Body of pancreas (tissue), 4 donors: ENCODE measurements around the gene GJA4. TPM values are rescaled to one million over a fixed set of nuclear protein-coding genes. Genes with fewer than 3 reads are reported as not detected.

Experiments used
- ATAC-seq: fragments of 150-250 bp; one replicate; pipeline ENCODE4 v1.9.1; 2016
- DNase-seq, 4 donors: peaks; one replicate each; pipeline ENCODE4 v3.0.0-alpha.2; 2019
- H3K27ac ChIP-seq, 4 donors: fragments of 200-600 bp; sonication (generic); 1 replicate in 3 of 4; 2 replicates in 1 of 4; pipeline versions ENCODE4 v1.5.1 to v1.6.1; 2016 to 2019; ENCODE audit warnings: mild to moderate bottlenecking in 1 of 4, mixed read lengths in 1 of 4, moderate library complexity in 1 of 4
- H3K27me3 ChIP-seq, 2 donors: fragments of 200-600 bp; sonication (generic); one replicate each; pipeline ENCODE4 v1.6.0; 2016; ENCODE audit warnings: mild to moderate bottlenecking in 1 of 2
- H3K36me3 ChIP-seq, 2 donors: fragments of 200-600 bp; sonication (generic); replicated peaks in 1 of 2; 2 replicates each; pipeline ENCODE4 v1.5.1; 2016; ENCODE audit warnings: low read depth in 2 of 2; ENCODE audit not compliant: insufficient read depth in 1 of 2
- H3K4me1 ChIP-seq: fragments of 200-600 bp; sonication (generic); one replicate; pipeline ENCODE4 v1.6.0; 2016
- H3K4me3 ChIP-seq, 2 donors: fragments of 200-600 bp; sonication (generic); 1 replicate in 1 of 2; 2 replicates in 1 of 2; pipeline ENCODE4 v1.5.1; 2016 to 2019
- H3K9me3 ChIP-seq, 3 donors: fragments of 200-600 bp; sonication (generic); 1 replicate in 2 of 3; 2 replicates in 1 of 3; pipeline ENCODE4 v1.5.1; 2016
- CTCF ChIP-seq, 7 experiments: fragments of 450-650 bp in 4 of 7; fragments of 200-600 bp in 3 of 7; sonication (generic) in 3 of 7; IDR thresholded peaks; one replicate each; pipeline ENCODE4 v1.5.1; 2016 to 2019; ENCODE audit warnings: antibody characterized with exemption in 7 of 7
- POLR2A ChIP-seq, 3 donors: fragments of 450-650 bp; IDR thresholded peaks; one replicate each; pipeline ENCODE4 v1.6.1; 2016; ENCODE audit warnings: antibody characterized with exemption in 3 of 3, mild to moderate bottlenecking in 2 of 3
- WGBS, 2 donors: methylation state at CpG; one replicate each; pipeline ENCODE4 v1.1.5; 2017; 5-methylcytosine and 5-hydroxymethylcytosine counted together
- intact Hi-C: fragments of 100-400 bp; cut with DNase I; formaldehyde crosslinking; loops from one replicate; pipeline ENCODE4 v1.15.1; 2023
- total RNA-seq, 2 donors: library from RNA; depleted of rRNA; stranded (reverse); fragments of >200 nt; gene quantifications; one replicate each; pipeline ENCODE4 v1.1.0, GENCODE V29; 2016

GJA4 gene
- total RNA-seq, 2 donors from 2014 or later = 4.7 to 20.8 TPM

- no peaks in the 10 kb centered on the region for H3K9me3 ChIP-seq
- no peaks in the 10 kb centered on the region for H3K4me1 ChIP-seq
- H3K27me3 ChIP-seq = no peaks in the 10 kb centered on the region
- H3K36me3 ChIP-seq = no peaks in the 10 kb centered on the region
- H3K27ac ChIP-seq = no peak overlapping the region
- intact Hi-C loops = no loop called here
- TF ChIP-seq POLR2A (IDR thresholded peaks at IDR 0.05) (no peak), CTCF (IDR thresholded peaks at IDR 0.05) (no peak)
- H3K4me3 ChIP-seq = no peak overlapping the region
- WGBS, 2 donors = 73 to 74% methylated on average over 8 of the region's 8 CpGs
- DNase-seq = no peak
- ATAC-seq = no peak
Measured at GRCh38 chr1:34774957-34775356, 17.8 kb upstream of the GJA4 start.

DNA sequence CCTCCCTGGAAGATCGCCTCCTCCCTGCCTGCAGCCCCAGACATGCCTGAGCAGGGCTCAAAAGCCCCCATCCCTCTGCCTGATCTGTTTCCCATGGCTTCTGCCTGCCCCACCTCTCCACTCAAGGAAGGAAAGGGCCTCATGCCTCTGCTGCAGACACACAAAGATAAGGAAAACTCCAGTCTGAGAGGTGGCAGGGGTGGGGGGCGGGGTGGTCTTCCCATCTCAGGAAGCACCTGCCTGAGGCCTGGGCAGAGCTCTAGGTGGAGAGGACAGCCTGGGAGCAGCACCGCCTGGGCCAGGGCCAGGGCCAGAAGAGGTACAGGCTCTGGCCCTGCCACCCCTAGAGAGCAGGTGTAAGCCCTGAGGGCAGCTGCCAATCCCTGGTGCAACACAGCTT, 15.9 kb upstream of the GJA4 start:
- Histone ChIP-seq H3K27me3 (no peaks in the 10 kb centered on the region), H3K36me3 (no peaks in the 10 kb centered on the region)
- ATAC-seq = no peak

GRCh38 chr1:34777519-34778321, 15.1 kb upstream of the GJA4 start:
- no peak overlapping the region for H3K27ac ChIP-seq
- no peak overlapping the region for H3K4me3 ChIP-seq
- DNase-seq = no peak
- H3K36me3 ChIP-seq = no peaks in the 10 kb centered on the region
- ATAC-seq = no peak
- no peaks in the 10 kb centered on the region for H3K9me3 ChIP-seq
- H3K27me3 ChIP-seq = no peaks in the 10 kb centered on the region
- peaks cover 19% of the 10 kb centered on the region for H3K4me1 ChIP-seq
- WGBS, 2 donors = 49 to 55% methylated on average over 10 of the region's 10 CpGs
- TF ChIP-seq CTCF (IDR thresholded peaks at IDR 0.05) (no peak), POLR2A (IDR thresholded peaks at IDR 0.05) (no peak)
- intact Hi-C loops = no loop called here

More for the DNA sequence above, 15.9 kb upstream of the GJA4 start:
- Histone ChIP-seq H3K27ac (no peak overlapping the region), H3K4me1 (peaks cover 12% of the 10 kb centered on the region), H3K9me3 (no peaks in the 10 kb centered on the region), H3K4me3 (no peak overlapping the region)
- intact Hi-C loops = no loop called here
- no peak for DNase-seq
- TF ChIP-seq CTCF (IDR thresholded peaks at IDR 0.05) (no peak), POLR2A (IDR thresholded peaks at IDR 0.05) (no peak)
- 64 to 73% methylated on average over 1 to 3 of the region's 3 CpGs for WGBS, 2 donors

DNA sequence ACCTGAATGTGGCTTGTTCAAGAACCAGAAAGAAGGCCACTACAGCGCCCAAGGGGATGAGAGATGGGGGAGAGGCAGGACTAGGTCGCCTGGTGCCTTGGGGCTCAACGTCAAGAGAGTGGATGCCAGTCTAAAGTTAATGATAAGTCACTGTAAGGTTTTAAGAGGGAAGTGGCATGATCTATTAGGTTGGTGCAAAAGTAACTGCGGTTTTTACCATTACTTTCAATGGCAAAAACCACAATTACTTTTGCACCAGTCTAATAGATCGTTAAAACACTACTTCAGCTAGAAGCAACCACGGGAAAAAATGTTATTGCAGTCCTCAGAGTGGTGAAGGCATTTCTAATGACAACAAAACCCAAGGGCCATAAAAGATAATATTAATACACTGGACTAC, 14.4 kb upstream of the GJA4 start:
- Histone ChIP-seq H3K4me3 (no peak overlapping the region), H3K27me3 (no peaks in the 10 kb centered on the region), H3K36me3 (no peaks in the 10 kb centered on the region), H3K9me3 (no peaks in the 10 kb centered on the region), H3K4me1 (peaks cover 19% of the 10 kb centered on the region), H3K27ac (no peak overlapping the region)
- DNase-seq (no peak), ATAC-seq (no peak)
- 69 to 77% methylated on average over 6 of the region's 6 CpGs for WGBS, 2 donors
- intact Hi-C loops = no loop called here
- no peak for TF ChIP-seq POLR2A (IDR thresholded peaks at IDR 0.05)
- TF ChIP-seq CTCF (IDR thresholded peaks at IDR 0.05) = no peak

GRCh38 chr1:34779005-34779404, 13.8 kb upstream of the GJA4 start:
- 74 to 85% methylated on average over 5 of the region's 5 CpGs for WGBS, 2 donors
- no peak for TF ChIP-seq POLR2A (IDR thresholded peaks at IDR 0.05)
- no peak for TF ChIP-seq CTCF (IDR thresholded peaks at IDR 0.05)
- no peaks in the 10 kb centered on the region for H3K9me3 ChIP-seq
- intact Hi-C loops = no loop called here
- H3K27me3 ChIP-seq = no peaks in the 10 kb centered on the region
- no peak overlapping the region for H3K27ac ChIP-seq
- ATAC-seq = no peak
- peaks cover 19% of the 10 kb centered on the region for H3K4me1 ChIP-seq
- DNase-seq = no peak
- H3K36me3 ChIP-seq = no peaks in the 10 kb centered on the region
- no peak overlapping the region for H3K4me3 ChIP-seq
